ENCODE data around the gene CDC20B.

The CDC20B gene, protein sequence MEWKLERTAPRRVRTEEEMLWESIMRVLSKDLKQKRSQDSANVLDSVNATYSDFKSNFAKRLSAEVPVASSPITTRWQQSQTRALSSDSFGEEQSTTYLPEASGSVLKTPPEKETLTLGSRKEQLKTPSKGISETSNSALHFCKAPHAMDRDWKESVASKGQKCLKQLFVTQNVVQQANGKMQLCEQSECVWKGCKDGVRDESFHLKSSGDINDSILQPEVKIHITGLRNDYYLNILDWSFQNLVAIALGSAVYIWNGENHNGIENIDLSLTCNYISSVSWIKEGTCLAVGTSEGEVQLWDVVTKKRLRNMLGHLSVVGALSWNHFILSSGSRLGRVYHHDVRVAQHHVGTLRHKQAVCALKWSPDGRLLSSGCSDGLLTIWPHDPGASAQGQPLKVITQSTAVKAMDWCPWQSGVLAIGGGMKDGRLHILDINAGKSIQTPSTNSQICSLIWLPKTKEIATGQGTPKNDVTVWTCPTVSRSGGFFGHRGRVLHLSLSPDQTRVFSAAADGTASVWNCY

DNA sequence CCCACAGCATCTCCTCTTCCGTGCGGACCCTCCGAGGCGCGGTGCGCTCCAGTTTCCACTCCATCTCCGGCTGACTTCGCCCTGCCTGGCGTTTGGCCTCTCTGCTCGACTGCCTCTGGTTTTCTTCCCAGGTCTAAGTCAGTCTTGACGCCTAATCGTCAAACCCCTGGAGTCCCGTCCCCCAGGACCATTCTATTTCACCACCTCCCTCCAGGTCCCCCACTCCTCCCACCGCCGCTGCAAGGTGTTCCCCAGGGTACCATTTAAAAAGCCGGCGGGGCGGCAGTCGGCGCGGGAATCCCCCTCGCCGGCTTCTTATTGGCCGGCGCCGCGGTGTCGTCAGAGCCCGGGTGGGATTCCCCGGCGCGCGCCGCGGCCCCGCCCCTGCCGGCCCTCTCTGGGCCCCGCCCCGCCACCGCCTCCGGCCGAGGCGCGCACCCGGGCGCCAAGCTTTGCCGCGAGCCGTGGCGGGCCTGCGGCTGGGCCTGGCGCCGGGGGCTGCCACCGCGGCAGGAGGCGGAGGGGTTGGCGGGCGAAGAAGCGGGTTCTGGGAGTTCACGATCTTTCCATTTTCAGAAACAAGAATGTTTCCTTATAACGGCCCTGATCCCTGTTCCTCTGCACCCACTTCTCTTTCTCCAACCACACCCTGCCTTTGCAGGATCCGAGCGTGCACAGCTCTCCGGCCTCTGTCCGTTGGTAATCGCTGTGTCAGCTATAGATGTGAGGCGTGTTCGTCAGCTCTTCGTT is at the start of gene CDC20B:
Gene CDC20B, minus strand, starts transcription at position 241 of the 750 bp plus-strand sequence. Its CDS starts 177 bp downstream, at position 64.
- peak; percentile 6 for DNase-seq (ENCODE audit: low spot score)
- FAIRE-seq, result no peak

DNA sequence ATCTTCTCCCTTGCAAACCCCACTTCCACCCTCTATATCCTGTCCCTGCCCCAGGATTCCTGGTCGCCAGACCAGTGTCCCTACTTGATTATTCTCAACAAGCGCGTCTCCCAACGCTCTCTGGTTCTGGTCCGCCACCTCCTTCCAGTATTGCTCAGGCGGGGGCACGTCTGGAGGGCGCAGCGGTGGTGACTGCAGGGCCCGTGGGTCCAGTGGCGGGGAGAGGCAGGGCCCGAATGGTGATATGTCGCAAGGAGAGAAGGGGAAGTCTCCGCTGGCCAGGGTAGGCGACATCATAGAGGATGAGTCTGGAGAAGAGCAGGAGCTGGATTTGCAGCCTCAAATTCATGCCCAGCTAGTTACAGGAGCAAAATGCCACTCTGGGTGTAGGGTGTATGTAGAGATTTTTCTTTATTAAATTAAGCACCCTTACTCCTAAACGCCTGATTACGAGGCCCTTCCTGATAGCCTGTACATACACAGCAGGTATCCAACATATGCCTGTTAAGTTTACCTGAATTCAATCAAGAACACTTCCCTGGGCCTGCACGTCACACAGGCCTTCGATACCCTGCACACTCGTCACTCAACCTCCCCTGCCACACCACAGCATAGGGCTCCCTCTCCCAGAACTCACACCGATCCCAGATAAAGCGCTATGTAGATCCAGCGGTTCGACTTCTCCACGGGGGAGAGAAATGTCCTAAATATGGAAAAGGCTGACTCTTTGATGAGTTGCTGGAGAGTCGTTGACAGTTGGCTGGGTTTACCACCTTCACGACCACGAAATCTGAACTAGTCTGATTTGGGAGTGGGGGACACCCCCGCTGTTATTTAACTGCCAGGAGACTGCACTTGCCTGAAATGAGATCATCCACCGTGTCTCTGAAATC is 49.4 kb upstream of the CDC20B start:
- DNase-seq (ENCODE audit: low spot score), result no peak
- no peak for FAIRE-seq

DNA sequence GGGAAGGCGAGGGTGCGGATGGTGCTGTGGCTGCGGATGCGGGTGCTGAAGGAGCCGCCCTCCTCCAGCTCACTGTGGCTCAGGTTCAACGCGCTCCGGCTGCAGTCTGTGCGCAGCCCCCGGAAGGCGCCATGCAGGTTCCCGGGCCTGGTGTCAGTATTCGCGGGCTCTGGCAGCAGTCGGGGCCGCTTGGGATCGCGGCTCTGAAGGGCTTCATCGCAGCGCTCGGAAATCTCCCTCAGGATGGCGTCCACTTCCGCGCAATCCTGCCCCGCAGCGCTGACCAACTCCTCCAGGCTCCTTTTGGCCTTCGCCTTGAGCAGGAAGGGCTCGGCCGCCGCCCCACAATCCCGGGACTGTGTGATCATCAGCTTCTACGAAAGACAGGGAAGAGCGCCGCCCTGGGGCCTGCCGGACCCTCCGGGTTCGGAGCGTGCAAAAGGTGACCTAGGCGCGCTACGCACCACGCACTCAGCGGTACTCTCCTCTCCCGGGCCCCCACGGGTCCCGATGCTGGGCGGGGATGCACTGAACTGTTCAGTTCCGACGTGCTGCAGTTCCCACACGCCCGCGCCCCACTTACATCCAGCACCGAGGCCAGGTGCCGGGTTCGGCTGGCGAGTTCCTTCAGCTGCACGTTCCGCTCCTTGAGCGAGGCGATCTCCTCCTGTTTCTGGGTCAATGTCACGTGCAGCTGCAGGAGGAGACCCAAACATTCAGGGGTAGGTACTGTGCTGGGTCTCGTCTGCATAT is 47.6 kb upstream of the CDC20B start:
- no peak for FAIRE-seq
- DNase-seq (ENCODE audit: low spot score), result no peak

DNA sequence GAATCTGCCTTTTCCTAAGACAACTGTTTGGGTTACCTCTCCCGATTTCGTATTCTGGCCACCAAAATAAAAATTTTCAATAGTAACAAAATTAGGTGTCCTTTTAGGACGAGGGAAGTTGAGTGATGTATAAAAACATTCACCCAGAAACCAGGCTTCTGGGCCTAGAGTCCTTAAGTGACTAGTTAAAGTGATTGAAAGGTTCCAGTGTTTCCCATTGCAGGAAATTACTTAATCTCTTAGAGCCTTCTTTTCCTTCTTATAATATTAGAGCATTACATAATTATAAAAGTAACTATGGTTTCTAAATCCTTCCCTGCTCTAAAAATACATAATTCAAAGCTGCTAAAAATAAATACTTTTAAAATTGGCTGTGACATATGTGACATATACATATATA is 46.8 kb upstream of the CDC20B start:
- no peak for FAIRE-seq
- DNase-seq (ENCODE audit: low spot score), result no peak

DNA sequence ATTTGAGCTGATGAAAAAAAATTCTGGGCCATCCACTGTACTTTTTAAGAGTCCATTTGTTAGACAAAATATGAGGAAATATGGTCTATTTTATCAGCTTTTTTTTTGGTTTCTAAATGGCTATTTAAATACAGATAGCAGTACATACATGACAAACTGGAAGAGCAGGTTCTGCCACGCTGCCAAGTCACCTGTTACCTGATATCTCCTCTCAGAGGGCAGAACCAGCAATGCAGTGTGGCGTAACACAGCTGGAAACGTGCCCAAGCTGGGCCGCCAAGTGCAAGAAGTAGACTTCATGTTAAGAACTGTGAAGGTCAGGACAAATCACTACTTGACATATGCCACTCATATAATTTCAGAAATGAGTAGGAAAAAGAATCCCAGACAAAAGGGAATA is 46.0 kb upstream of the CDC20B start:
- DNase-seq (ENCODE audit: low spot score), result no peak
- no peak for FAIRE-seq

DNA sequence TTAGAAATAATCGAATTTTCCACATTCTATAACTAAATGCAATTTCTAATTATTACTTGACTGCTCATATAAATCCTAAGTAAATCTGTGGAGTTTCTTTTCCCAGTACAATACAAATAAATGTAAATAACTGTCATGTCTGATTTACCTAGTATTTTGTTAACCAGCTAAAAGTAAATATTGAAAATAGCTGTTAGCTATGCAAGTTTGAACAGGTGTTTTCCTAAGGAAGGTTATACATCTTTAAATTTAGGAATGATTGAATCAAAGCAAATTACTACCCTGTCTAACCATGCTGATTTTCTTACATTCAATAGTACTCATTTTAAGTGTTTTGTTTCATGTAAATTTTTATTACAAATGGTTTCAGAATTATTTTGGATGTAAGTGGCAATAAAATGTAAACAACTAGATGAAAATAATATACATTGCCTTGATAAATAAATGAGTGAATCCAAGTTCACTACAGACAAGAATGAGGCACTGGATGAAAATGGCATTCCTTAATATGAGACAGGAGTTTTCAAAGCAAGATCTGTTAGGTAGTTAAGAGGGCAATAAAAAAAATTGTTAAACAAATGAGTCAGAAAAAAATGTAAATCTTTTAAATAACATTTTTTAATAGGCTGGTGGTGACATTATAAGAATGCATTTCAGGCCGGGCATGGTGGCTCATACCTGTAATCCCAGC is 38.4 kb upstream of the CDC20B start:
- FAIRE-seq (no peak), DNase-seq (ENCODE audit: low spot score) (no peak)

DNA sequence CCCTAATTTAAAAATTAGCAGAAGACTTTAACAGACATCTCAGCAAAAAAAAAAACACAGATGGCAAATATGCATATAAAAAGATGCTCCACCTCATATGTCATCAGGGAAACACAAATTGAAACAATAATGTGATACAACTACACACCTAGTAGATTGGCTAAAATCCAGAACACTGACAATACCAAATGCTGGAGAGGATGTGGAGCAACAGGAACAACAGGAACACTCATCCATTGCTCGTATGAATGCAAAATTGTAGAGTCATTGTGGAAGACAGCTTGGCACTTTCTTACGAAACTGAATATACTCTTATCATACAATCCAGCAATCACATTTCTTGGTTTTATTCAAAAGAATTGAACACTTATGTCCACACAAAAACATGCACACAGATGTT is 32.0 kb upstream of the CDC20B start:
- DNase-seq (ENCODE audit: low spot score) (no peak), FAIRE-seq (no peak)

DNA sequence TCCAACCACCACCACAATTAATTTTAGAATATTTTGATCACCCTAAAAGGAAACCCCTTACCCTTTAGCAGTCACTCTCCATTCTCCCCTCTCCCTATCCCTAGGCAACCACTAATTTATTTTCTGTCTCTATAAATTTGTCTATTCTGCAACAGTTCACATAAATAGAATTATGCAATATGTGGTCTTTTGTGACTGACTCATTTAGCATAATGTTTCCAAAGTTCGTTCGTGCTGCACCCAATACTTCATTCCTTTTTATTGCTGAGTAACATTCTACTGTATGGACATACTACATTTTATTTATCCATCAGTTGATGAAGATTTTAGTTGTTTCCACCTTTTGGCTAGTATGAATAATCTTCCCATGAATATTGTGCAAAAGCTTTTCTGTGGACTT is 18.2 kb upstream of the CDC20B start:
- FAIRE-seq (no peak), DNase-seq (ENCODE audit: low spot score) (no peak)

DNA sequence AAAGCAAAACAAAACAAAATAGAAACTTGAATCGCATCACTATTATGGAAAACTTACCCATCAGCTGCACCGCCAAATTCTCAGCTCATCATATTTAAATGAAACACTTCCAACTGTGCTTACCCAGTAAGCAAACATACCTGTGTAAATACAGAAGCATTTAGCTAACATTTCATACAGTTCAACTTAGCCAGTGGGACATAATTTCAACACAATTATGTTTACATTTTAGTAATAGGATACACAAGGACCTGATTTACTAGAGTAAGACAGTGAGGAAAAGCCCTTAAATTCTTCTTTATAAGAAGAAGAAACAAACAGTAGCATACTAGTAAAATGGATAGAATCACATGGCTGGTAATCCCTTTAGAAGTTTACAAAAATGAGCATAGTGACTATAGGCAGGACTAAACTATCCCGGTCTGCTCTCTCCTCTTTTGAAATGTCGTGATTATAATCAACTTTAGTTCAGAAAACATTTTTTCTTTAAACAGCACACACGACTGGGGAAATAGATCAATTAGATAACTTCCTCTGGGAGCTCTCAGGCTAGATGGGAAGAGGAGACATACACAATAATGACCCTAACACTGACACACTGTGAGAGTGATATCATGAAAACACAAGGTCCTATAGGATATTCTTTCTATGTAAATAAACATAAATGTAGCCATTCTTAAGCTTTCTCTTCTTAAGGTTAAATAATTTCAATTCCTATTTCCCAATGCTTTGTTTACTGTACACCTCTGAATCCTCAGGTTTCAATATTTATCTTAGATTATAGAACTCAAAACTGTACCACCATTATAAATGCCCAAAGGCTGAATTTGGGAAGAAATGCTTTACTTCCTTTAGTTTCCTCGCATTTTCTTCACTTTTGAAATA is 15.9 kb upstream of the CDC20B start:
- DNase-seq (ENCODE audit: low spot score) (no peak), FAIRE-seq (no peak)

DNA sequence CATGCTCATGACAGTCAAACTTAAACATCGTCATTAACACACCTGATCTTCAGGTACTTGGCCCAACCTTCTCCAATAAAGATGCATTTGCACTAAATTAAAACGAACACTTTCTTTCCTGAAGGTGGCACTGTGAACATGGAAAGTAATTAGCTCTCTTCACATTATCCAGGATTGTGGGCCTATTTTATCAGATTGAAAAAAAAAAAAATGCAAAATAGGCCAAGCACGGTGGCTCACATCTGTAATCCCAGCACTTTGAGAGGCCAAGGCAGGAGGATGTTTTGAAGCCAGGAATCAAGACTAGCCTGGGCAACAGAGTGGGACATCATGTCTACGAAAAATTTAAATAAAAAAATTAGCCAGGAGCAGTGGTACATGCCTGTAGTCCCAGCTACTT is 14.4 kb upstream of the CDC20B start:
- no peak for DNase-seq (ENCODE audit: low spot score)

DNA sequence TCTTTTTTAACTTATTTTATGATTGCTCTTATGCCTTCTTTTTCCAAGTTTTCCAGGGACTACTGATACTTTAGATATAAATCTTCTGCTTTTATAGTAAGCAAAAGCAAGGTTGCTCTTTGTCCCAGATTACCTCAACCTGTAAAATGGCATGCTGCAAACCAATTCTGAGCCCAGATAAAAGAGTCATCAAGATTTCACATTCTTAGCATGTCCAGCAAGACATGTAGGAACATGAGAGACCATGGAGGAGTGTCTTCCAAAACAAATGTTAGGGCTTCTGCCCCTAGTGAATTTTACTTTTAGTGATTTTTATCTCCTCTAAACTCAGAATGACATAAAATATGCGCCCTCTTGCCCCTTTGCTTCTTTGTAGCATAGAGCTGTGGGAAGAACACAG is 7.0 kb upstream of the CDC20B start:
- DNase-seq (ENCODE audit: low spot score), result no peak
- no peak for FAIRE-seq

More for the DNA sequence above, 14.4 kb upstream of the CDC20B start:
- no peak for FAIRE-seq

DNA sequence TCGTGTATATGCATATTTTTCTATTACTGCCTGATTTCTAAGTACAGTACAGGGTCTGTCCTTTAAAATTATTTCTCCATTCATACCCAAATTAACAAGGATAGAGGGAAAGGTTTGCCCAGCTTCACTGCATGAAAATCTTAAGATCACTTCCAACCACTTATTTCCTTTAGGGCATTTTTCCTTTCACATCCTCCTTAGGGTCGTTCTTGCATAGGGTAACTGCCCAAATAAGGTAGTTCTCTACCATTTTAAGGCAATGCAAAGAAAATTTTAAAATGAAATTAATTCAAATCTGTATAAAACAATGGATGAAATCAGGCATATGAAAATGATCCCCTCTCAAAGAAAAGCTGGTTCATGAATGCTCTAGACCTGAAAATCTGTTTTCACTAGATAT is 4.1 kb upstream of the CDC20B start:
- FAIRE-seq (no peak), DNase-seq (ENCODE audit: low spot score) (no peak)

DNA sequence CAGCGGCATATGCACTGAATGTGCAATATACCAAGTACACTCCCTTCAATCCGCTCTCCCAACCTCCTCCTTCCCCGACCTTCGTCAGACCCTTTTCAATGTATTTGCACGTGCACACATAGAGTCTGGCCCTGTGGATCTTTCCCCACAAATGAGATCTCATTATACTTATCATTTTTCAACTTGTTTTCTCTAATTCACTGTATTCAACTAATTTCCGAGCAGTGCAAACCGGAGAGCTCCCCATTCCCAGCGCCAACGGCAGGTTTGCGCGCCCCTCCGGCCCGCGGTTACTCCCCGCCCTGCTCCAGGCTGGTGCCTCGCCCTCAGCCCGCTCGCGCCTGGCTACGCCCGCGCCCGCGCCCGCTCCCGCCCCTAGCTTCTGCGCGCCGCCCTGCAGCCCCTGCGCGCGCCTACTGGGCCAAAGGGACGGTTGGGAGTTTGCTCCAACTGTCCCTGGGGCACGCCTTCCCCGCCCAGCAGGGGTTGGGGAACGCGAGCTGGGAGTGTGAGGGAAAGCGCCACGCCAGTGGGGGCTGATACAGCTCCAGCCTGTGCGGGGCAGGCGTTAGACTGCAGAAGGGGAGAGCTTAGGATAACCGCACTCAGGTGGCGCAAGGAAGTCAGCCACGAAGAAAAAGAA is 3.3 kb upstream of the CDC20B start:
- no peak for FAIRE-seq
- DNase-seq (ENCODE audit: low spot score), result no peak

DNA sequence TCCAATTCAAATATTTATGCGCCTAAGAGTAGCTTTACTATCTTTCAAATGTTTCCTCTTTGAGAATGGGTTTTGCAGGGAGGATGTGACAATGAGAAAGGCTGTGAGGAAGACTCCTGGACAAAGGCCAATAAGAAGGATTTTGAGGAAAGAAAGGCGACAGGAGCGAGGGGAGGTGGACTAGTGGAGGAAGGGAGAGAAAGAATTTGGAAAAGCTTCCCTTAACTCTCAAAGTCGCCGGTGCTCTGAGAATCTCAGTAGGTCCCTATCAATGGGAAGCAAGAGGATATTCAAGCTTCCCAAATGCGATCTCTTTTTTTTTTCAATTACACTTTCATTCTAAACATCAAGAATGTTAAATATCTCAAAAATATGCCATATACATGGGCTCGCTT is 2.8 kb upstream of the CDC20B start:
- no peak for DNase-seq (ENCODE audit: low spot score)
- no peak for FAIRE-seq

DNA sequence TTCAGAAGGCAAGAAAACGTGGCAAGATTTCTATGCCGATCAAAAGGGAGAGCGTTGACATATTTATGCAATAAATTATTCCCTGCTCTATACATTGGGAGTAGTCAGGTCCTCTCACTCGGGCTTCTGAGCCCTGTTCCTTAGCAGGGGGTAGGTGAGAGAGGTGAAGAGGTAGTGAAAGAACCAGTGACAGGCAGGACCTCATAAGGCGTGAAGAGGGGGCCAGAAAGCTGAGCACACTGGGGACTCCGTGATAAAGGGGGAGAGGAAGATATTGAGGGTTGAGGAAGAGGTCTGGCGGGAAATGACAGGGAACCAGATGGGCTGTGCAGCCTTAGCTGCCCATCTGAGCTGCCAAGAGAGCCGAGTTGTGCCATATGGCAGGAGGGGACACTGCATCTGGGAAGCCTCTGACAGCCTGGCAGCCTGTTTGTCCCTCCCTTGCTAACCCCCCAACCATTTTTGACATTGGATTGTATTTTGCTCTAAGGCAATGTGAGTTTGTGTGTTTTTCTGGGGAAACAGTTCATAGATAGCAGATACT is 782 bp upstream of the CDC20B start:
- no peak for DNase-seq (ENCODE audit: low spot score)

DNA sequence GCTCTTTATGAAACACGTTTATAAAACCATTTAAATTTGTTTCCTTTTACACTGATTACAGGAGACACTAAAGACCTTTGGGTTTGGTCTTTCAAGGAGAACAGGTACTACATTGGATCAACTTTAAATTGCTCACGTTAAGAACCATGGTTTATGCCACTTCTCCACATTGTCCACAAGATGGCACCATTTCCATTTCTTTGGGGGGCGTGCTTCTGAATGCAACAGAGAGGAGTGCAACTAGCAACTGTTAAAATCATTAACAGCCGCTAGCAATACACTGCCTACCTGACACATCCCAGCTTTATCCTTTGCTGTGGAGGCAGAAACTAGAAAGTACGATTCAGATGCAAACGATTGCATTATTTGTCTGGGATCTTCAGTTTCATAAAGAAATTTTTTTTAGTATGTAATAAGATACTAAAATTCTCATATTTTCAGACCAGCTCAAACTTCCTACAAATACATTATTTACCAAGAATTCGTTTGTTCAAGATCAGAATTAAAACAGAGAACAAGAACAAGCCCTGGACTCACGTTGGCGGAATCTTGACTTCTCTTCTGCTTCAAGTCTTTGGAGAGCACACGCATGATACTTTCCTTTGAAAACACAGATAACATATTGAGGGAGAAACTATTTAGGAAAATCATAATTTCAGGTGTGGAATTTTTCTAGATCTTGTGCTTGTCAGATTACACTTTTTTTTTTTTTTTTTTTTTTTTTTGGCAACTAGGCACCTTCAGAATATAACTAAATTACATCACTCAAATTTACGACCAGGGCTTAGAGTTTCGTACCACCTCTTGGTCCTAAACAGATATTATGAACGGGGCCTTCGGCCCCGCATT is 702 bp downstream of the CDC20B start:
- FAIRE-seq, result no peak

More for the DNA sequence above, 782 bp upstream of the CDC20B start:
- FAIRE-seq, result no peak

DNA sequence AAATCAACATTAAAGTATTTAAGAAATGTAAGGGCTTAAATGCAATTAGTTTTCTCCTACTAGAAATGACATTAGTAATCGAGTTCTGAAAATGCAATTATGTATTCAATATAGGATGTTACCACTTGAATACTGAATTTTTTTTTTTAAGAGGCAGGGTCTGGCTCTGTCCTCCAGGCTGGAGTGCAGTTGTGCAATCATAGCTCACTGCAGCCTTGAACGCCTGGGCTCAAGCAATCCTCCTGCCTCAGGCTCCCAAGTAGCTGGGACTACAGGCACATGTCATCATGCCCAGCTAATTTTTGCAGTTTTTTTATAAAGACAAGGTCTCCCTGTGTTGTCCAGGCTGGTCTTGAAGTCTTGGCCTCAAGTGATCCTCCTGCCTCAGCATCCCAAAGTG is 1.5 kb downstream of the CDC20B start:
- DNase-seq (ENCODE audit: low spot score), result no peak
- FAIRE-seq, result no peak

More for the DNA sequence above, 702 bp downstream of the CDC20B start:
- DNase-seq (ENCODE audit: low spot score), result peak; percentile 50
